Measurements from ENCODE around the gene STK11.
"Not testable (repeated sequence)": the region's sequence is repeated elsewhere in the genome, so short reads cannot be mapped to it uniquely, and the experiment has no call there.

STK11 gene

GRCh38 chr19:1177322-1178114 is 28.1 kb upstream of the STK11 start:
- no peak overlapping the region for H3K27ac ChIP-seq
- TF ChIP-seq, protein P1, sequence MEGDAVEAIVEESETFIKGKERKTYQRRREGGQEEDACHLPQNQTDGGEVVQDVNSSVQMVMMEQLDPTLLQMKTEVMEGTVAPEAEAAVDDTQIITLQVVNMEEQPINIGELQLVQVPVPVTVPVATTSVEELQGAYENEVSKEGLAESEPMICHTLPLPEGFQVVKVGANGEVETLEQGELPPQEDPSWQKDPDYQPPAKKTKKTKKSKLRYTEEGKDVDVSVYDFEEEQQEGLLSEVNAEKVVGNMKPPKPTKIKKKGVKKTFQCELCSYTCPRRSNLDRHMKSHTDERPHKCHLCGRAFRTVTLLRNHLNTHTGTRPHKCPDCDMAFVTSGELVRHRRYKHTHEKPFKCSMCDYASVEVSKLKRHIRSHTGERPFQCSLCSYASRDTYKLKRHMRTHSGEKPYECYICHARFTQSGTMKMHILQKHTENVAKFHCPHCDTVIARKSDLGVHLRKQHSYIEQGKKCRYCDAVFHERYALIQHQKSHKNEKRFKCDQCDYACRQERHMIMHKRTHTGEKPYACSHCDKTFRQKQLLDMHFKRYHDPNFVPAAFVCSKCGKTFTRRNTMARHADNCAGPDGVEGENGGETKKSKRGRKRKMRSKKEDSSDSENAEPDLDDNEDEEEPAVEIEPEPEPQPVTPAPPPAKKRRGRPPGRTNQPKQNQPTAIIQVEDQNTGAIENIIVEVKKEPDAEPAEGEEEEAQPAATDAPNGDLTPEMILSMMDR (IDR thresholded peaks at IDR 0.05): no peak
- TF ChIP-seq ZFX (IDR thresholded peaks at IDR 0.05; ENCODE audit: borderline replicate concordance): no peak

- peak overlapping the region; percentile 63 for H3K27ac ChIP-seq
- TF ChIP-seq, protein P1 (IDR thresholded peaks at IDR 0.05): no peak
- no peak for TF ChIP-seq ZFX (IDR thresholded peaks at IDR 0.05; ENCODE audit: borderline replicate concordance)
Observed at GRCh38 chr19:1181606-1182005, 24.0 kb upstream of the STK11 start.

- TF ChIP-seq, protein P1 (IDR thresholded peaks at IDR 0.05): no peak
- no peak for TF ChIP-seq ZFX (IDR thresholded peaks at IDR 0.05; ENCODE audit: borderline replicate concordance)
- peak overlapping the region; percentile 63 for H3K27ac ChIP-seq
Observed at GRCh38 chr19:1182068-1182467, 23.5 kb upstream of the STK11 start.

- no peak for TF ChIP-seq ZFX (IDR thresholded peaks at IDR 0.05; ENCODE audit: borderline replicate concordance)
- TF ChIP-seq, protein P1 (IDR thresholded peaks at IDR 0.05): no peak
- H3K27ac ChIP-seq: peak overlapping the region; percentile 63
Observed at GRCh38 chr19:1182727-1183126, 22.9 kb upstream of the STK11 start.

GRCh38 chr19:1183543-1184172 is 21.9 kb upstream of the STK11 start:
- no peak for TF ChIP-seq ZFX (IDR thresholded peaks at IDR 0.05; ENCODE audit: borderline replicate concordance)
- TF ChIP-seq, protein P1 (IDR thresholded peaks at IDR 0.05): no peak
- no peak overlapping the region for H3K27ac ChIP-seq

DNA sequence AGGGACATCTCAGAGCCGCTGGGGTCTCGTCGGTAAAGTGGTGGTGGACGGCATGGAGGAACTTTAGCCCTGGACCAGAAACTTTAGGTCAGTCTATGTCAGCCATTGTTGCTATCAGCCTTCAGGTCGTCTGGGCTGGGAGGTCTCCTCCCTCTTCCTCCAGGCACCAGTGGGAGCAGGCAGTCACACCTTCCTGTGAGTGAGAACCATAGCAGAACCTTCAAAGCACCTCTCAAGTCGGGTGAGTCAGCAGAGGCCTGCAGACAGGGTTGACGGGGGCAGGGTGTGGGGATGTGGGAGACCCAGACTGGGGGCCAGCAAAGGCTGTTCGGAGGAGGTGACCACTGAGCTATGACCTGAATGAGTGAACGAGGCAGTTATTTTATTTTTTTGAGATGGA is 16.2 kb upstream of the STK11 start:
- H3K27ac ChIP-seq: no peak overlapping the region
- TF ChIP-seq ZFX (IDR thresholded peaks at IDR 0.05; ENCODE audit: borderline replicate concordance): no peak
- TF ChIP-seq, protein P1 (IDR thresholded peaks at IDR 0.05): no peak

GRCh38 chr19:1199531-1199930 is 6.0 kb upstream of the STK11 start:
- TF ChIP-seq ZFX (IDR thresholded peaks at IDR 0.05; ENCODE audit: borderline replicate concordance): no peak
- TF ChIP-seq, protein P1 (IDR thresholded peaks at IDR 0.05): no peak
- H3K27ac ChIP-seq: no peak overlapping the region

DNA sequence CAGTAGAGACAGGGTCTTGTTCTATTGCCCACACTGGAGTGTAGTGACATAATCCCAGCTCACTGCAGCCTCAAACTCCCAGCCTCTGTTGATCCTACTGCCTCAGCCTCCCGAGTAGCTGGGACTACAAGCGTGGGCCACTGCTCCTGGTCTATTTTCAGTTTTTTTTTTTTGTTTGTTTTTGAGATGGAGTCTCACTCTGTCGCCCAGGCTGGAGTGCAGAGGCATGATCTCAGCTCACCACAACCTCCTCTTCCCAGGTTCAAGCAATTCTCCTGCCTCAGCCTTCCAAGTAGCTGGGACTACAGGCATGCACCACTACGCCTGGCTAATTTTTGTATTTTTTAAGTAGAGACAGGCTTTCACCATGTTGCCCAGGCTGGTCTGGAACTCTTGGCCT is 5.0 kb upstream of the STK11 start:
- not testable (repeated sequence) for H3K27ac ChIP-seq

All from 22Rv1 (cell line).